ENCODE measurements around the gene RAET1L.

RAET1L gene

GRCh38 chr6:150055131-150055530 is 29.8 kb upstream of the RAET1L start:
- Histone ChIP-seq H3K9ac (ENCODE audit: insufficient read length) (no peak overlapping the region), H3K36me3 (ENCODE audit: insufficient read depth, low read length) (no peaks in the 10 kb centered on the region), H3K27ac (no peak overlapping the region), H3K4me3 (no peak overlapping the region), H3K9me3 (ENCODE audit: low read depth, low read length) (no peaks in the 10 kb centered on the region)
- TF ChIP-seq EZH2 (IDR thresholded peaks at IDR 0.05) (no peak), POLR2AphosphoS5 (IDR thresholded peaks at IDR 0.05; ENCODE audit: borderline replicate concordance, low read depth, low read length) (no peak), FOXP2 (optimal IDR thresholded peaks at IDR 0.05; ENCODE audit: control extremely low read depth, extremely low read length, insufficient read depth) (no peak)
- DNase-seq (ENCODE audit: low read depth, low spot score) = no peak

GRCh38 chr6:150053450-150053849 is 28.1 kb upstream of the RAET1L start:
- Histone ChIP-seq H3K4me3 (no peak overlapping the region), H3K9me3 (ENCODE audit: low read depth, low read length) (no peaks in the 10 kb centered on the region), H3K27ac (no peak overlapping the region), H3K36me3 (ENCODE audit: insufficient read depth, low read length) (no peaks in the 10 kb centered on the region), H3K9ac (ENCODE audit: insufficient read length) (no peak overlapping the region)
- no peak for DNase-seq (ENCODE audit: low read depth, low spot score)
- TF ChIP-seq FOXP2 (optimal IDR thresholded peaks at IDR 0.05; ENCODE audit: control extremely low read depth, extremely low read length, insufficient read depth) (no peak), EZH2 (IDR thresholded peaks at IDR 0.05) (no peak), POLR2AphosphoS5 (IDR thresholded peaks at IDR 0.05; ENCODE audit: borderline replicate concordance, low read depth, low read length) (no peak)

- Histone ChIP-seq H3K4me3 (no peak overlapping the region), H3K36me3 (ENCODE audit: insufficient read depth, low read length) (no peaks in the 10 kb centered on the region), H3K9me3 (ENCODE audit: low read depth, low read length) (no peaks in the 10 kb centered on the region), H3K27ac (no peak overlapping the region), H3K9ac (ENCODE audit: insufficient read length) (no peak overlapping the region)
- no peak for DNase-seq (ENCODE audit: low read depth, low spot score)
- TF ChIP-seq POLR2AphosphoS5 (IDR thresholded peaks at IDR 0.05; ENCODE audit: borderline replicate concordance, low read depth, low read length) (no peak), FOXP2 (optimal IDR thresholded peaks at IDR 0.05; ENCODE audit: control extremely low read depth, extremely low read length, insufficient read depth) (no peak), EZH2 (IDR thresholded peaks at IDR 0.05) (no peak)
Observed at GRCh38 chr6:150050846-150051245, 25.5 kb upstream of the RAET1L start.

GRCh38 chr6:150048099-150048498 is 22.8 kb upstream of the RAET1L start:
- TF ChIP-seq POLR2AphosphoS5 (IDR thresholded peaks at IDR 0.05; ENCODE audit: borderline replicate concordance, low read depth, low read length) (no peak), EZH2 (IDR thresholded peaks at IDR 0.05) (no peak), FOXP2 (optimal IDR thresholded peaks at IDR 0.05; ENCODE audit: control extremely low read depth, extremely low read length, insufficient read depth) (no peak)
- DNase-seq (ENCODE audit: low read depth, low spot score) = no peak
- Histone ChIP-seq H3K9ac (ENCODE audit: insufficient read length) (no peak overlapping the region), H3K4me3 (no peak overlapping the region), H3K9me3 (ENCODE audit: low read depth, low read length) (no peaks in the 10 kb centered on the region), H3K36me3 (ENCODE audit: insufficient read depth, low read length) (no peaks in the 10 kb centered on the region), H3K27ac (no peak overlapping the region)

- no peak for DNase-seq (ENCODE audit: low read depth, low spot score)
Observed at GRCh38 chr6:150046943-150047342, 21.6 kb upstream of the RAET1L start.

GRCh38 chr6:150044621-150045145 is 19.4 kb upstream of the RAET1L start:
- TF ChIP-seq FOXP2 (optimal IDR thresholded peaks at IDR 0.05; ENCODE audit: control extremely low read depth, extremely low read length, insufficient read depth) (no peak), EZH2 (IDR thresholded peaks at IDR 0.05) (no peak), POLR2AphosphoS5 (IDR thresholded peaks at IDR 0.05; ENCODE audit: borderline replicate concordance, low read depth, low read length) (no peak)
- DNase-seq (ENCODE audit: low read depth, low spot score) = no peak
- H3K27ac ChIP-seq = no peak overlapping the region
- no peaks in the 10 kb centered on the region for H3K9me3 ChIP-seq (ENCODE audit: low read depth, low read length)
- no peaks in the 10 kb centered on the region for H3K36me3 ChIP-seq (ENCODE audit: insufficient read depth, low read length)
- no peak overlapping the region for H3K4me3 ChIP-seq
- no peak overlapping the region for H3K9ac ChIP-seq (ENCODE audit: insufficient read length)

More at GRCh38 chr6:150046943-150047342, 21.6 kb upstream of the RAET1L start:
- no peak for TF ChIP-seq FOXP2 (optimal IDR thresholded peaks at IDR 0.05; ENCODE audit: control extremely low read depth, extremely low read length, insufficient read depth)
- TF ChIP-seq POLR2AphosphoS5 (IDR thresholded peaks at IDR 0.05; ENCODE audit: borderline replicate concordance, low read depth, low read length) = no peak
- TF ChIP-seq EZH2 (IDR thresholded peaks at IDR 0.05) = no peak
- Histone ChIP-seq H3K4me3 (no peak overlapping the region), H3K36me3 (ENCODE audit: insufficient read depth, low read length) (no peaks in the 10 kb centered on the region), H3K9me3 (ENCODE audit: low read depth, low read length) (no peaks in the 10 kb centered on the region), H3K9ac (ENCODE audit: insufficient read length) (no peak overlapping the region), H3K27ac (no peak overlapping the region)

GRCh38 chr6:150043501-150044412 is 18.4 kb upstream of the RAET1L start:
- TF ChIP-seq EZH2 (IDR thresholded peaks at IDR 0.05) = no peak
- TF ChIP-seq FOXP2 (optimal IDR thresholded peaks at IDR 0.05; ENCODE audit: control extremely low read depth, extremely low read length, insufficient read depth) = no peak
- TF ChIP-seq POLR2AphosphoS5 (IDR thresholded peaks at IDR 0.05; ENCODE audit: borderline replicate concordance, low read depth, low read length) = no peak
- no peak for DNase-seq (ENCODE audit: low read depth, low spot score)
- H3K4me3 ChIP-seq = no peak overlapping the region

GRCh38 chr6:150043096-150043495 is 17.8 kb upstream of the RAET1L start:
- no peak overlapping the region for H3K4me3 ChIP-seq
- H3K9ac ChIP-seq (ENCODE audit: insufficient read length) = no peak overlapping the region
- no peaks in the 10 kb centered on the region for H3K9me3 ChIP-seq (ENCODE audit: low read depth, low read length)
- no peak overlapping the region for H3K27ac ChIP-seq
- no peak for DNase-seq (ENCODE audit: low read depth, low spot score)
- no peak for TF ChIP-seq EZH2 (IDR thresholded peaks at IDR 0.05)
- no peak for TF ChIP-seq FOXP2 (optimal IDR thresholded peaks at IDR 0.05; ENCODE audit: control extremely low read depth, extremely low read length, insufficient read depth)
- TF ChIP-seq POLR2AphosphoS5 (IDR thresholded peaks at IDR 0.05; ENCODE audit: borderline replicate concordance, low read depth, low read length) = no peak
- no peaks in the 10 kb centered on the region for H3K36me3 ChIP-seq (ENCODE audit: insufficient read depth, low read length)

More at GRCh38 chr6:150043501-150044412, 18.4 kb upstream of the RAET1L start:
- Histone ChIP-seq H3K27ac (no peak overlapping the region), H3K36me3 (ENCODE audit: insufficient read depth, low read length) (no peaks in the 10 kb centered on the region), H3K9me3 (ENCODE audit: low read depth, low read length) (no peaks in the 10 kb centered on the region), H3K9ac (ENCODE audit: insufficient read length) (no peak overlapping the region)

All from SK-N-MC (cell line).